ENCODE measurements around the gene CD72. TPM values are rescaled to one million over a fixed set of nuclear protein-coding genes. Genes with fewer than 3 reads are reported as not detected.

Gene CD72
- total and polyA plus RNA-seq, 4 donors = 2.0 to 5.7 (median 3.5) TPM

- WGBS = 94% methylated on average over 5 of the region's 5 CpGs
- Histone ChIP-seq H3K4me1 (ENCODE audit: control insufficient read depth in 4 of 4, insufficient read depth in 4 of 4, low read length in 3 of 4) (peaks cover 5 to 26% (median 16%) of the 10 kb centered on the region in 4 donors), H3K9me3 (ENCODE audit: control insufficient read depth in 4 of 4, low read length in 3 of 4) (no peaks in the 10 kb centered on the region), H3K27ac (ENCODE audit: low read depth in 1 of 2, low read length in 2 of 2) (no peak overlapping the region), H3K4me3 (ENCODE audit: low read depth in 1 of 3, low read length in 3 of 3) (no peak overlapping the region), H3K27me3 (ENCODE audit: control insufficient read depth in 4 of 4, insufficient read depth in 4 of 4, low read length in 3 of 4) (no peaks in the 10 kb centered on the region), H3K36me3 (ENCODE audit: control insufficient read depth in 4 of 4, insufficient read depth in 3 of 4, low read depth in 1 of 4, low read length in 3 of 4) (no peaks in the 10 kb centered on the region), H3K9ac (ENCODE audit: low read depth in 1 of 2, low read length in 2 of 2) (no peak overlapping the region)
- TF ChIP-seq GABPA (IDR thresholded peaks at IDR 0.05 in 1 of 2, conservative IDR thresholded peaks at IDR 0.05 in 1 of 2) (no peak), HNF4G (IDR thresholded peaks at IDR 0.05) (no peak), MAX (IDR thresholded peaks at IDR 0.05) (no peak), SP1 (IDR thresholded peaks at IDR 0.05) (no peak), HNF4A (conservative IDR thresholded peaks at IDR 0.05) (no peak), EGR1 (IDR thresholded peaks at IDR 0.05; ENCODE audit: low read depth in 2 of 2) (no peak), JUND (IDR thresholded peaks at IDR 0.05) (no peak), YY1 (IDR thresholded peaks at IDR 0.05) (no peak), RAD21 (IDR thresholded peaks at IDR 0.05) (no peak), TAF1 (conservative IDR thresholded peaks at IDR 0.05) (no peak), FOXA2 (IDR thresholded peaks at IDR 0.05) (no peak)
- TF ChIP-seq, protein P1, sequence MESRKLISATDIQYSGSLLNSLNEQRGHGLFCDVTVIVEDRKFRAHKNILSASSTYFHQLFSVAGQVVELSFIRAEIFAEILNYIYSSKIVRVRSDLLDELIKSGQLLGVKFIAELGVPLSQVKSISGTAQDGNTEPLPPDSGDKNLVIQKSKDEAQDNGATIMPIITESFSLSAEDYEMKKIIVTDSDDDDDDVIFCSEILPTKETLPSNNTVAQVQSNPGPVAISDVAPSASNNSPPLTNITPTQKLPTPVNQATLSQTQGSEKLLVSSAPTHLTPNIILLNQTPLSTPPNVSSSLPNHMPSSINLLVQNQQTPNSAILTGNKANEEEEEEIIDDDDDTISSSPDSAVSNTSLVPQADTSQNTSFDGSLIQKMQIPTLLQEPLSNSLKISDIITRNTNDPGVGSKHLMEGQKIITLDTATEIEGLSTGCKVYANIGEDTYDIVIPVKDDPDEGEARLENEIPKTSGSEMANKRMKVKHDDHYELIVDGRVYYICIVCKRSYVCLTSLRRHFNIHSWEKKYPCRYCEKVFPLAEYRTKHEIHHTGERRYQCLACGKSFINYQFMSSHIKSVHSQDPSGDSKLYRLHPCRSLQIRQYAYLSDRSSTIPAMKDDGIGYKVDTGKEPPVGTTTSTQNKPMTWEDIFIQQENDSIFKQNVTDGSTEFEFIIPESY (IDR thresholded peaks at IDR 0.05) = no peak
- TF ChIP-seq, protein P2, sequence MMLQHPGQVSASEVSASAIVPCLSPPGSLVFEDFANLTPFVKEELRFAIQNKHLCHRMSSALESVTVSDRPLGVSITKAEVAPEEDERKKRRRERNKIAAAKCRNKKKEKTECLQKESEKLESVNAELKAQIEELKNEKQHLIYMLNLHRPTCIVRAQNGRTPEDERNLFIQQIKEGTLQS (IDR thresholded peaks at IDR 0.05) = no peak
- TF ChIP-seq, protein P3, sequence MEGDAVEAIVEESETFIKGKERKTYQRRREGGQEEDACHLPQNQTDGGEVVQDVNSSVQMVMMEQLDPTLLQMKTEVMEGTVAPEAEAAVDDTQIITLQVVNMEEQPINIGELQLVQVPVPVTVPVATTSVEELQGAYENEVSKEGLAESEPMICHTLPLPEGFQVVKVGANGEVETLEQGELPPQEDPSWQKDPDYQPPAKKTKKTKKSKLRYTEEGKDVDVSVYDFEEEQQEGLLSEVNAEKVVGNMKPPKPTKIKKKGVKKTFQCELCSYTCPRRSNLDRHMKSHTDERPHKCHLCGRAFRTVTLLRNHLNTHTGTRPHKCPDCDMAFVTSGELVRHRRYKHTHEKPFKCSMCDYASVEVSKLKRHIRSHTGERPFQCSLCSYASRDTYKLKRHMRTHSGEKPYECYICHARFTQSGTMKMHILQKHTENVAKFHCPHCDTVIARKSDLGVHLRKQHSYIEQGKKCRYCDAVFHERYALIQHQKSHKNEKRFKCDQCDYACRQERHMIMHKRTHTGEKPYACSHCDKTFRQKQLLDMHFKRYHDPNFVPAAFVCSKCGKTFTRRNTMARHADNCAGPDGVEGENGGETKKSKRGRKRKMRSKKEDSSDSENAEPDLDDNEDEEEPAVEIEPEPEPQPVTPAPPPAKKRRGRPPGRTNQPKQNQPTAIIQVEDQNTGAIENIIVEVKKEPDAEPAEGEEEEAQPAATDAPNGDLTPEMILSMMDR (IDR thresholded peaks at IDR 0.05; ENCODE audit: low read depth, low read length, missing input control) = no peak
- no peak for DNase-seq (ENCODE audit: low spot score)
Observed at GRCh38 chr9:35666549-35666948, 48.3 kb upstream of the CD72 start.

DNA sequence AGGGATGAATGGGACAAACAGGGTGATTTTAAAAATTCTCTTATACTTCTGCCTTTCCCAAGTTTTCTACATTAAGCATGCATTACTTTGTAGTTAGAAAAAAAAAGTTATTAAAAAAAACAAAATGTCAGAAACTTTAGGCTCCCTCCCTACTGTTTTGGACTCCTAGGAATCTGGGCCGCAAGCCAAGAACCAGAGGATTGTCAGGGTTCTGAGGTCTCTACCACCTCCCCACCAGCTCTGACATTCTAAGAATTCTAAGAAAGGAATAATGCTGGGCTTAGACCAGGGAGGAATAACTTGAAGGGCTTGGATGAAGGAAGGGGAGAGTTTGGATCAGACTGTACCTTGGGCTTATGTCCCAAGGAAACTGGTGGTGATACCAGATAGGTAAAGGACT is 47.8 kb upstream of the CD72 start:
- no peaks in the 10 kb centered on the region for H3K36me3 ChIP-seq (ENCODE audit: control insufficient read depth in 4 of 4, insufficient read depth in 3 of 4, low read depth in 1 of 4, low read length in 3 of 4)
- DNase-seq (ENCODE audit: low spot score) = no peak
- H3K4me1 ChIP-seq (ENCODE audit: control insufficient read depth in 4 of 4, insufficient read depth in 4 of 4, low read length in 3 of 4) = peaks cover 5 to 28% (median 18%) of the 10 kb centered on the region in 4 donors
- H3K4me3 ChIP-seq (ENCODE audit: low read depth in 1 of 3, low read length in 3 of 3) = no peak overlapping the region
- no peak overlapping the region for H3K9ac ChIP-seq (ENCODE audit: low read depth in 1 of 2, low read length in 2 of 2)
- H3K27ac ChIP-seq (ENCODE audit: low read depth in 1 of 2, low read length in 2 of 2) = no peak overlapping the region
- no peaks in the 10 kb centered on the region for H3K27me3 ChIP-seq (ENCODE audit: control insufficient read depth in 4 of 4, insufficient read depth in 4 of 4, low read length in 3 of 4)
- TF ChIP-seq SP1 (IDR thresholded peaks at IDR 0.05) = no peak
- no peak for TF ChIP-seq RXRA (IDR thresholded peaks at IDR 0.05)
- TF ChIP-seq FOXA1 (IDR thresholded peaks at IDR 0.05) = no peak
- TF ChIP-seq, protein P3 (IDR thresholded peaks at IDR 0.05; ENCODE audit: low read depth, low read length, missing input control) = no peak
- no peak for TF ChIP-seq HNF4G (IDR thresholded peaks at IDR 0.05)
- TF ChIP-seq MAX (IDR thresholded peaks at IDR 0.05) = no peak
- TF ChIP-seq, protein P2 (IDR thresholded peaks at IDR 0.05) = no peak
- TF ChIP-seq HNF4A (conservative IDR thresholded peaks at IDR 0.05) = no peak
- 83% methylated on average over 1 of the region's 1 CpG for WGBS
- no peaks in the 10 kb centered on the region for H3K9me3 ChIP-seq (ENCODE audit: control insufficient read depth in 4 of 4, low read length in 3 of 4)

All from liver (tissue), 9 donors.